IPS-20b (cell line): Measurements from ENCODE around the gene TUBB8.
A peak's percentile ranks its signal among the peaks of the same experiment; 100 is the strongest.
"Not testable (repeated sequence)": the region's sequence is repeated elsewhere in the genome, so short reads cannot be mapped to it uniquely, and the experiment has no call there.

Experiments used
- H3K27ac ChIP-seq: one replicate; pipeline ENCODE4 v1.5.1; 2013; ENCODE audit warnings: low read length
- H3K27me3 ChIP-seq: 2 replicates; pipeline ENCODE4 v1.6.1; 2013; ENCODE audit warnings: mild to moderate bottlenecking, low read length, inconsistent platforms; ENCODE audit not compliant: insufficient read depth
- H3K36me3 ChIP-seq: 2 replicates; pipeline ENCODE4 v1.6.1; 2013; ENCODE audit warnings: low read depth, mild to moderate bottlenecking, inconsistent platforms, low read length, moderate library complexity; ENCODE audit not compliant: insufficient read depth
- H3K4me1 ChIP-seq: 2 replicates; pipeline ENCODE4 v1.6.1; 2013; ENCODE audit warnings: mild to moderate bottlenecking, control low read depth, inconsistent platforms, low read length, moderate library complexity; ENCODE audit not compliant: insufficient read depth
- H3K4me3 ChIP-seq: 2 replicates; pipeline ENCODE4 v1.5.1; 2013; ENCODE audit warnings: mild to moderate bottlenecking, low read length, inconsistent platforms
- H3K9ac ChIP-seq: 2 replicates; pipeline ENCODE4 v1.6.1; 2013; ENCODE audit warnings: low read depth, mild to moderate bottlenecking, inconsistent platforms, low read length, moderate library complexity
- H3K9me3 ChIP-seq: 2 replicates; pipeline ENCODE4 v1.6.1; 2013; ENCODE audit warnings: mild to moderate bottlenecking, low read depth, low read length, inconsistent platforms; ENCODE audit not compliant: insufficient read depth

The TUBB8 gene

DNA sequence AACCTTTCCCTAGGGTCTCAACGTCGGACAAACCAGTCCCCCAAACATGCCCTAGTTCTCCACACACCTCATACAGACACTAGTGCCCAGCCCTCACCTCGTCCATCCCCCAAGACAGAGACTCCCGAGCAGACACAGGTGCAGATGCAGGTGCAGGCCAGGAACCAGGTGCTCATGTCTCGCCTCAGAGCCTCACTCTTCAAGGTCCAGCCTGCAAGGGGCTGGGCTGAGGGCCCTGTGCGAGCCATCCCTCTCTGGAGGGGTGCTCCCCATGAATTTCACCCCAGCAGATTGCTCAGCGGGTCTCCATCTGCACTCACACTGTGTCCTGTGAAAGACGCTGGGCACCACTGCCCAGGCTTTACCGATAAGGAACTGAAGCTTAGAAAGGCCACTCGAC is 36.9 kb upstream of the TUBB8 start:
- H3K4me3 ChIP-seq, result no peak overlapping the region
- H3K4me1 ChIP-seq, result no peaks in the 10 kb centered on the region
- no peak overlapping the region for H3K9ac ChIP-seq
- H3K27ac ChIP-seq, result no peak overlapping the region
- no peaks in the 10 kb centered on the region for H3K36me3 ChIP-seq
- no peaks in the 10 kb centered on the region for H3K9me3 ChIP-seq
- H3K27me3 ChIP-seq, result no peaks in the 10 kb centered on the region

DNA sequence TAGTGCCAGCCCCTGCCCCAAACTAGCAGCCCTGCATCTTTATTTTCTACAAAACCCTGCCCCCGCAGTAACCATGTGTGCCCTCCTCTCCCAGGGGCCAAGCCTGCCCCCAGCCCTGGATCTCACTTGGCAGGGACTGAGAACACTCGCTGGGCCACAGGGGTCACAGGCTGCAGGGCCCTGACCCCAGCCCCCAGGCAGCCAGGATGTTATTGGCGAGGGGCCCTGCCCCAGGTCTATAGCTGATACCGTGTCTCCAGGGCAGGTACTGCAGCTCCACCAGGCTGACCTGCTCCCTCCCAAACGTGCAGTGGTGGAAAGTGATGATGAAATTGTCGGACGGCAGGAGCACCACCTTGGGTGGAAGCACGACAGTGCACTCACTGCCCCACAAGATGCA is 35.9 kb upstream of the TUBB8 start:
- H3K9me3 ChIP-seq, result no peaks in the 10 kb centered on the region
- no peak overlapping the region for H3K4me3 ChIP-seq

DNA sequence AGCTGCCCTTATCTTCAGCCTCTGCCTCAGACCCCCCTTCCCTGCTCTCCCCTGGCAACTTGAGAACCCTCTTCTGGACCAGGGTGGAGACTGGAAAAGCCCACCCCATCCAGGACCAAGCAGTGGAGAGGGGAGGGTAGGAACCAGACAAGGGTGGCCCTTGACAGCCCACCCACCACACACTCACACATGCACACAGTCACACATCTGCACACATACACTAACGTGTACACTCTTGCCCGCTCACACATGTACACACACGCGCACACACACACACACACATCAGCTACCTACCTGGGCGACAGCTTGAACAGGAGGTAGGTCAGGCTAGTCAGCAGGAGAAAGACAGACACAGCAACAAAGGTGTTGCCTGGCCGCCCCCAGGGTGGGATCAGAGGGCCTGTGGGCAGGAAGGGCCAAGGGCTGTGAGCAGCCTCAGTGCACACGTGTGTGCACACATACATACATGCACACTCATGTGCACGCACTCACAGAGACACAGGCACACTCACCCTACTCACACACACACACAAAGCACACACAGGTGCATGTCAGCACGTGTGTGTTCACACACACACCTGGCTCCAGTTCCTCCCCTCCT is 34.9 kb upstream of the TUBB8 start:
- H3K4me1 ChIP-seq, result no peaks in the 10 kb centered on the region
- H3K9ac ChIP-seq, result no peak overlapping the region

More for the DNA sequence above, 35.9 kb upstream of the TUBB8 start:
- H3K9ac ChIP-seq, result no peak overlapping the region
- no peak overlapping the region for H3K27ac ChIP-seq
- H3K27me3 ChIP-seq, result no peaks in the 10 kb centered on the region
- H3K36me3 ChIP-seq, result no peaks in the 10 kb centered on the region
- H3K4me1 ChIP-seq, result no peaks in the 10 kb centered on the region

DNA sequence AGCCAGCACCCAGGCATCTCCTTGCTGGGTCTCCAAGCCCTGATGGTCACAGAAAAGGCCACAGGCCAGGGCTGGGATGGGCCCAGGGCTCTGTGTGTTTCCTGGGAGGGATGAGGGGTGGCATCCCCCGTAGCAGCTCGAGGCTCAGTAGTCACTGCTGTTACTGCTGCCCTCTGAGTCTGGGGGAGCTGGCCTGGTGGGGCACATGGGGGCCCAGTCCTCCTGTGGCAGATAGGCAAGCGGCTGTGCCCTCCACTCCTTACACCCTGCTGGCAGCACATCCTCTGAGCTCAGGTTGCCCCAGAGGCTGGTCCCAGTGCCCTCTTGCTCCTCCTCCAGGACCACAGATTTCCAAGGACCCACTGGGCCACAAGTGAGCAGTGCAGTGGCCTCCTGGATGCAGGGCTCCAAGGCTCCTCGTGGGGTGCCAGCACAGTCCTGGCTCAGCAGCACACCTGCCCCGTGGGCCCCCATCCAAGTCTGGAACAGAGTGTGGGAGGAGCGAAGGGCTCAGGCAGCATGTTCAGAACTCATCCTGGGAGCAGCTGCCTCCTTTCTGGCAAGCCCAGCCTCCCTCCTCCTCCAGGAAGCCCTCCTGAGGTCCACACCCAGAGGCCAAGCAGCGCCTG is 31.5 kb upstream of the TUBB8 start:
- no peak overlapping the region for H3K27ac ChIP-seq
- no peaks in the 10 kb centered on the region for H3K9me3 ChIP-seq
- H3K4me3 ChIP-seq, result no peak overlapping the region
- no peak overlapping the region for H3K9ac ChIP-seq
- H3K4me1 ChIP-seq, result no peaks in the 10 kb centered on the region
- H3K36me3 ChIP-seq, result no peaks in the 10 kb centered on the region
- H3K27me3 ChIP-seq, result peaks cover 7% of the 10 kb centered on the region

More for the DNA sequence above, 34.9 kb upstream of the TUBB8 start:
- no peaks in the 10 kb centered on the region for H3K36me3 ChIP-seq
- H3K27me3 ChIP-seq, result no peaks in the 10 kb centered on the region
- H3K9me3 ChIP-seq, result no peaks in the 10 kb centered on the region
- no peak overlapping the region for H3K27ac ChIP-seq
- H3K4me3 ChIP-seq, result no peak overlapping the region

DNA sequence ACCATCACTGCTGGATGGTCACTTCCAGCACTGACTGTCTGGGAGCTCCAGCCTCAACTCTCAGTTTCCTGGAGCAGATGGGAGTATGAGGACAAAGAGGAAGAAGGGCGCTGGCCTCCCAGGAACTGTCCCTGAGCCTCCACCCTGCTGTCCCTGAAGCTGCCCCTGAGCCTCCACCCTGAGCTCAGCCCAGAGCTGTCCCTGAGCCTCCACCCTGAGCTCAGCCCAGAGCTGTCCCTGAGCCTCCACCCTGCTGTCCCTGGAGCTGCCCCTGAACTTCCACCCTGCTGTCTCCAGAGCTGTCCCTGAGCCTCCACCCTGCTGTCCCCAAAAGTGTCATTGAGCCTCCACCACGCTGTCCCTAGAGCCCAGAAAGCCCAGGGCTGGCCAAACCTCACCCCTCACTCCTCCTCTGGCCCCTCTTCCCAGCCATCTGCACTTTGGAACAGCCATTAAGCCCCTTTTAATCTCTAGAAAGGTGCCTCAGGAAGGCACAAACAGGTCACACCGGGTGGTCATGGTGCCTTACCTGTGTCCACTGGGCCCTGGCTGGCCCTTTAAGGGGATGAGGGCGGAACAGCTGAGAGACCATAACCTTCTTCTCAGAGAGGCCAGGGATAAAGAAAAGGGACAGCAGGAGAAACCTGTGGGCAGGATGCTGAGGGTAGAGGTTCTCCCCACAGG is 30.6 kb upstream of the TUBB8 start:
- no peaks in the 10 kb centered on the region for H3K9me3 ChIP-seq
- H3K9ac ChIP-seq, result no peak overlapping the region
- H3K27me3 ChIP-seq, result peaks cover 12% of the 10 kb centered on the region
- H3K36me3 ChIP-seq, result no peaks in the 10 kb centered on the region
- no peak overlapping the region for H3K4me3 ChIP-seq
- no peaks in the 10 kb centered on the region for H3K4me1 ChIP-seq
- no peak overlapping the region for H3K27ac ChIP-seq

DNA sequence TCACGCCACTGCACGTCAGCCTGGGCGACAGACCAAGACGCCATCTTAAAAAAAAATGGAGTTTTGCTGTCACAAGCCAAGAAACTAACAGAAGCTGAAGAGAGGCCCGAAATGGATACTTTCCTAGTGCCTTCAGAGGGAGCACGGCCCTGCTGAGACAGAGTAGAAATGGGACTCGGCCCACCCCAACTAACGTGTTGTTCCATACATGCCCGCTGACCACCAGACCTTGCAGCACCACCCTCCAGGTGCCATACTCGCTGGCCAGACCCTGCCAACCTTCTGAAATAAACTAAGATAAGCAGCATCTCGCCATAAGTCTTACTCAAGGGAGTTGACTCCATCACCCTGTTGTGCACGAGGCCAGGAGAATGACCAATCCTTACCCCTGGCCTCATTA is 29.5 kb upstream of the TUBB8 start:
- Histone ChIP-seq H3K27ac (no peak overlapping the region), H3K9me3 (no peaks in the 10 kb centered on the region), H3K36me3 (no peaks in the 10 kb centered on the region), H3K4me3 (no peak overlapping the region), H3K4me1 (no peaks in the 10 kb centered on the region), H3K27me3 (peaks cover 15% of the 10 kb centered on the region), H3K9ac (no peak overlapping the region)

DNA sequence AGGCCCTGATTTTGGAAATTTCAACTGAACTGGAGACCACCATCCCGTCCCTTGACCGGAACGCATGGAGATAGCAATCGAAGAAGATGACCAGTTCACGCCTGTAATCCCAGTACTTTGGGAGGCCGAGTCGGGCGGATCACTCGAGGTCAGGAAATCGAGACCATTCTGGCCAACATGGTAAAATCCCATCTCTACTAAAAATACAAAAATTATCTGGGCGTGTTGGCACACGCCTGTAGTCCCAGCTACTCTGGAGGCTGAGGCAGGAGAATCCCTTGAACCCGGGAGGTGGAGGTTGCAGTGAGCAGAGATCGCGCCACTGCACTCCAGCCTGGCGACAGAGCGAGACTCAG is 25.1 kb upstream of the TUBB8 start:
- H3K4me1 ChIP-seq, H3K36me3 ChIP-seq, H3K9ac ChIP-seq, H3K27ac ChIP-seq, H3K9me3 ChIP-seq: not testable (repeated sequence)
- Histone ChIP-seq H3K4me3 (peak overlapping the region; percentile 69; the same call in 1 of the 2 replicates), H3K27me3 (peaks cover 20% of the 10 kb centered on the region)

DNA sequence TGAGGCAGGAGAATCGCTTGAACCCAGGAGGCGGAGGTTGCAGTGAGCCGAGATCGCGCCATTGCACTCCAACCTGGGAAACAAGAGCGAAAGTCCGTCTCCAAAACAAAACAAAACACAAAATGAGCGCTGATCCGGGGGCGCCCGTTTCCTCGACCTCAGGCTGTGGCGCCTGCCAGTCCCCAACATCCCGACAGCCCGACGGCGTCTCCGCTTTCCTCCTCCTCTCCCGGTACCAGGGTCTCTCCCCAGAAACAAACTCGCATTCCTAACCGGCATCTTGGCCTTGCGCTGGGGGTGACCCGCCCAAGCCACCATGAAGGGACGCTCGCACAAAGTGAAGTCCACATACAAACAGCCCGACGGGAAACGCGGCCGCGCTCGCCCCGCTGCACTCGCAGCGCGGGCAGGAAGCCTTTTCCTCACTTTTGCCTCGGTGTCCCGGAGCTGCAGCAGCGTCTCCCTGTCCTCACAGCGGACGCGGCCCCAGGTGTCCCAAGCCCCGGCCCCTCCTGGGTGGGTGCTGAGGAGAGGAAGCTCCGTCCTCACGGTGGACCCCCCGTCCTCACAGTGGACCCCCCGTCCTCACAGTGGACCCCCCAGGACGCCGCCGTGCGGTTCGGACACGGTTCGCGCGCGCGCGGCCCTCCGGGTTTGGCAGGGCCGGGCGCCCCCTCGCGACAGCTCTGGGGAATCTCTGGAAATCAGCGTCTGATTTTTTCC is 24.6 kb upstream of the TUBB8 start:
- H3K4me3 ChIP-seq, result peak overlapping the region; percentile 69
- not testable (repeated sequence) for H3K27ac ChIP-seq, H3K9me3 ChIP-seq, H3K36me3 ChIP-seq, H3K4me1 ChIP-seq
- peaks cover 20% of the 10 kb centered on the region for H3K27me3 ChIP-seq
- H3K9ac ChIP-seq, result peak overlapping the region; percentile 57; the same call in 1 of the 2 replicates

DNA sequence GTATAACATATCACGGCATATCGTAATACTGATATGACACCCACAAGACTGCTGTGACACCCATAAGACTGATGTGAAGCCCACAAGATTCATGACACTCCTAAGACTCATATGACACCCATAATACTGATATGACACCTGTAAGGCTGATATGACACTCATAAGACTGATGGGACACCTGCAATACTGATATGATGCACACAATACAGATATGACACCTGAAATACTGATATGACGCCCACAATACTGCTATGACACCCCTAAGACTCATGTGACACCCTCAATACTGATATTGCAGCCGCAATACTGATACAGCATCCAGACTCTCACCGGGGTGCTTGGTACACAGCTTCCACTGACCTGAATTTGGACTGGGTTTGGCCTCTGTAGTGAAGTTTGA is 19.1 kb upstream of the TUBB8 start:
- H3K36me3 ChIP-seq, H3K9ac ChIP-seq, H3K27me3 ChIP-seq, H3K27ac ChIP-seq, H3K9me3 ChIP-seq, H3K4me1 ChIP-seq, H3K4me3 ChIP-seq: not testable (repeated sequence)

DNA sequence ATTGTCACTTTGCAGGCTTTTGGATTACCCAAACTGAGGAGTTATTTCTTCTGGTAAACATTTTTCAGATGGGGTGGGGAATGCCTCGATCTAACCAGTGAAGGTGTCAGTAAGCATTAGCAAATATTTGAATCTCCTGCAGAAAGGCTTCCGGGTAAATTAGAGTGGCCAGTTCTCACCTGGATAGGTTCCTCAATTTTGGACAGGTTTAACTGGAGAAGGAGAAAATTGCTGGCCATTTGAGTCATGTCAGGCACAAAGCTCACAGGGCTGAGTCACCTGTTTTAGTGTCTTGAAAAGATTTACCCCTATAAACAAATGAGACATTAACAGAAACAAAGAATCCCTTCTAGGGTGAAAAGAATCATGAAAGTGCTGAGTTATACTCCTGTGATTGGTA is 830 bp upstream of the TUBB8 start:
- not testable (repeated sequence) for H3K9me3 ChIP-seq, H3K9ac ChIP-seq, H3K27ac ChIP-seq, H3K27me3 ChIP-seq, H3K36me3 ChIP-seq, H3K4me3 ChIP-seq, H3K4me1 ChIP-seq

DNA sequence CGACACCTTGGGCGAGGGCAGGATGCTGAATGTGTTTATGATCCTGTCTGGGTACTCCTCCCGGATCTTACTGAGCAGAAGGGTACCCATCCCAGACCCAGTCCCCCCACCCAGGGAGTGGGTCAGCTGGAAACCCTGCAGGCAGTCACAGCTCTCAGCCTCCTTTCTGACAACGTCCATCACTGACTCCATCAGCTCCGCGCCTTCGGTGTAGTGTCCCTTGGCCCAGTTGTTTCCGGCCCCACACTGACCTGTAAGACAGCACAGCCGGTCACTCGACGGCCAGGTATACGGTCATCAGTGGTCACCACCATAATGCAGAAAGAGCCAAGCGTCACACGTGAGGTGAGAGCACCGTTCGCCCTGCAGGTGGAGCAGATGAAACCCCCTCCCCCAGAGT is 1.2 kb downstream of the TUBB8 start:
- H3K9me3 ChIP-seq, H3K4me1 ChIP-seq, H3K27me3 ChIP-seq, H3K36me3 ChIP-seq, H3K4me3 ChIP-seq, H3K9ac ChIP-seq, H3K27ac ChIP-seq: not testable (repeated sequence)

DNA sequence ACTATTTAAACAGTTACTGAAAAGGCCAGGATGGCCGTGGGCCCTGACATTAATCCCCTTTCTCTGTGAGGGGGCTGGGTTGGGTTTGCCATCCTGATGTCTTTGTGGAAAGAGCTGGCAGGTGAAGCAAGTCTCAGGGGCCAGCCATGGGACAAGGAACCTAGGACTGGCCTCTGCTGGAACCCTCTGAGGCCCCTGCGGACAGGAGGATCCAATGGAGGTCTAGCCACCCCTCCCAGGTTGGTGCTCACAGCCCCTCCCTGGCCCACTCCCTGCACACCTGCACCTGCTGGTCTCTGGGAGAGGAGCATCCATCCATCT is 35.8 kb downstream of the TUBB8 start:
- not testable (repeated sequence) for H3K27me3 ChIP-seq, H3K9me3 ChIP-seq, H3K4me3 ChIP-seq, H3K27ac ChIP-seq, H3K9ac ChIP-seq, H3K4me1 ChIP-seq, H3K36me3 ChIP-seq
